NCI-H748 treated with DMSO at 0.1 percent for 48 hours (cell line): Measurements from ENCODE around the gene FANCC.

Experiments
- DNase-seq: peaks from one replicate; lab custom pipeline; 2025; lab: John Stamatoyannopoulos, UW

FANCC gene

DNA sequence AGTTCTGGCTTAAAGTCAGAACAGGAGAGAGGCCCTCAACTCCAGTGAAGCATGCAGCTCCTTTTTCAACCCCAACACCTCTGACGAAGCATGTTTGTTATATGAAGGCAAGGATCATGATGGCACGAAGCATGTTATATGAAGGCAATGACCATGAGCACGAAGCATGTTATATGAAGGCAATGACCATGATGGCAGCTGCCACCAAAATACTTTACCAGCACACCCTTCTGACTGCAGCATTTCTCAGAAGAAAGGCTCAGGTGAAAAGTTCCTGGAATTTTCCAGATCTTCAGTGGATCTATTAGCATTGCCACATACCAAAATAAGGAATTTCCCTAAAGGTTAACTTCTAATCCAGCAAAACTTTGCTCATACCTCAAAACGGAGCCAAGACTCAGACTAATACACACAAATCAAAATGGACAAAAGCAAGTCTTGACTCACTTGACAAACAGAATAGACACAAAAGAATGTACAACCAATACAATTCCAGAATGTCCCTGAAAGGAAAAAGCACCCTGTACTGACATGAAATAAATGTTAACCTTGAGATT lies 217.4 kb downstream of the FANCC start:
- DNase-seq: no peak

DNA sequence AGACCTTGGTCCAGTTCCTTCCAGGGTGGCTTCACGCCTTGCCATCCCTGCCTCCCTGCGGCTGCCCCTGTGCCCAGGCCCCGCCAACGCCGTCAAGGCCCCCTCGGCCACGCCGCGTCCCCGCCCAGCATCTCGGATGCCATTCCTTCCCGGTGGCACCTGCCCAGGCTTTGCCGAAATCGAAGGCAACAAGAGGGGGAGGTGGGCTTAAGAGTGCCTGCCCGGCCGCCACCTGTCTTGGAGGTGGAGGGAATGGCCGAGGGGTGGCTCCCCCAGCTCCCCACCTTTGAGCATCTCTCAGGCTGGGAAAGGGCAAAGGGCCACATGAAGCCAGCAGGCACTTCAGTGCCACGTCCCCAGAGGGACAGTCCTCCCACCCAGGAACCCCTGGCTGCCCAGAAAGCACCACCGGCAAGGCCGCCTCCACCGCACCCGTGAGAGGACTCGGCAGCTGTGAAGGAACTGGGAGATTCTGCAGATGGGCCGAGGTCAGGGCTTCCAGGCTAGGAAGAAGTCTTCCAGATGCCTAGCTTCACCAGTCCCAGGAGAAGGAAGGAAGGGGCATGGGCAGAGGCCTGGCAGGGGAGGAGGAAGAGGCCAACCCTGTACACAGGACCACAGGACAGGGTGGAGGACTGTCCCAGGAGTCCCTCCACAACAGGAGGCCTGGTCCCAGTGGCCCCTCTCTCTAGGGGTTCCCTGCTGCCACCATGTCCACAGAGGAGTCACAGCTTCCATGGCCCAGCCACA lies 218.0 kb downstream of the FANCC start:
- no peak for DNase-seq

DNA sequence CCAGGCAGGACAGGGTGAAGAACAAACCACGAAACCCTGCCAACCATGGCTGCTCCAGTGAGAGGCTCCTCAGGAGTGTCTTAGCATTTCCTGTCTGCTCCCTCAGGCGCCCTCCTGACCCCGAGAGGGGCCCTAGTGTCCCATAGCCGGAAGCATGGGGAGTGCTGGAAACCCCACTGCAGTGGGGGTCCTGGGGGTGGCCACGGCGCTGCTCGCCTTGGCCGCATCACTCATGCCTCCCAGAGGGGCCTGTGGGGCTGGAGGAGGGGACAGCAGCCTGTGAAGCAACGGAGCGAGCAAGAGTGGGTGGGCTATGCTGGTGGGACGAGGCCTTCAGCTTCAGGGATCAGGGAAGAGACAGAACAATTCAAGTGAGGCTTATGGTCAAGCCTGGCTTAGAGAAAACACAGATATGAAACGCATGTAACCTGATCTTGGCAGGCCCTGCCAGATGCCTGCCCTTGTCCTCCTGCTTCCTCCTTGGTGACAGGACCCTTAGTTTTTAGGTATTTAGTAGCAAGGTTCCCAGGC lies 219.1 kb downstream of the FANCC start:
- DNase-seq: no peak

DNA sequence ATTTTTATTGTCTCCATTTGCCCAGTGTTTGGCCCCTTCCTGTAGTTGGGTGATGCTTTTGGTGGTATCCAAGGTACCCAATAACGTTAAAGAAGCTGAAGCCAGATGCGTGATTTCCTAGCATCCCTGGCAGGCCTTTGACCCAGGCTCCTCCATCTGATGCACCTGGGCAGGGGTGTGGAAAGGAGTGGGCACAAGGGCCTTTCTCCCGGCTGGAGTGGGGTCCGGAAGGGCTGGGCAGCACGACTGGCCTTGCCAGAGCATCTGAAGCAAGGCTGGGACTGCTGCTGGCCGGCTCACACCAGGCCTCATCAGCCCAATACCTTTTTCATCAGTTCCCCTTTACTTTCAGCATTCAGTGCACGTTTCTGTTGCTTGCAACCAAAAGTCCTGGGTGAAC lies 220.2 kb downstream of the FANCC start:
- no peak for DNase-seq

DNA sequence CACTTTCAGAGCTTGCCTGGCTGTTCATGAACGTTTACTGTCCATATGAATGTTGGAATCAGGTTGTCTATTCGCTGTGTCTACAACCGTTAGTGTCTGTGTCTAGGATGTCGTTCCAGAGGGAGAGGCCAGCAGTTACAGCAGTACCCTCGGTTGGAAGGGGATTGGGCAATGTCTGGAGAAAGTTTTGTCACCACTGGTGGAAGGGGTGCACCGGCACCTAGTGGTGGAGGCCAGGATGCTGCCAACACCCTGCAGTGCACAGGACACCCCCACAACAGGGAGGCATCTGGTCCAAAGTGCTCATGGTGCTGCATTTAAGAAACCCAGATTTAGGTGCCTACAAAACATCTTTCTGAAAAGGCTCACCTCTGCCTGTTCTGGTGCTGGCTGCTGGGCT lies 220.7 kb downstream of the FANCC start:
- no peak for DNase-seq

DNA sequence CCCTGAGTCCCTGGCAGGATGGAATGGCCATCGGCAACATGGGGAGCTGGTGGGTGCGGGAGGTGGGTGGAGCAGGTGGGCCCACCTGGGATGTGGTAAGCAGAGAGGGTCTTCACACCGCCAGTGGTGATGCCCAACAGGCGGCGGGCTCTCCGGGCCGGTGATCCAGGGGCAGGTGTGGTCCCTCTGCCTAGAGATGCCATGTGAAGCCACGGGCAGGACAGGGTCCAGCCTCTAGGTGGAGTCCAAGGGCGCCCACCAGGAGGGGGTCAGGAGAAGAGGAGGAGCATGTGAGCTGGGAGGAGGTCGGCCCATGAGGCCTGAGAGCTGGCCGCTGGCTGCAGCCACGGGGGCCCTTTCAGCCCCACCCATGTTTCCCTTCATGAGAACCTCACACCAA lies 221.1 kb downstream of the FANCC start:
- DNase-seq: no peak

DNA sequence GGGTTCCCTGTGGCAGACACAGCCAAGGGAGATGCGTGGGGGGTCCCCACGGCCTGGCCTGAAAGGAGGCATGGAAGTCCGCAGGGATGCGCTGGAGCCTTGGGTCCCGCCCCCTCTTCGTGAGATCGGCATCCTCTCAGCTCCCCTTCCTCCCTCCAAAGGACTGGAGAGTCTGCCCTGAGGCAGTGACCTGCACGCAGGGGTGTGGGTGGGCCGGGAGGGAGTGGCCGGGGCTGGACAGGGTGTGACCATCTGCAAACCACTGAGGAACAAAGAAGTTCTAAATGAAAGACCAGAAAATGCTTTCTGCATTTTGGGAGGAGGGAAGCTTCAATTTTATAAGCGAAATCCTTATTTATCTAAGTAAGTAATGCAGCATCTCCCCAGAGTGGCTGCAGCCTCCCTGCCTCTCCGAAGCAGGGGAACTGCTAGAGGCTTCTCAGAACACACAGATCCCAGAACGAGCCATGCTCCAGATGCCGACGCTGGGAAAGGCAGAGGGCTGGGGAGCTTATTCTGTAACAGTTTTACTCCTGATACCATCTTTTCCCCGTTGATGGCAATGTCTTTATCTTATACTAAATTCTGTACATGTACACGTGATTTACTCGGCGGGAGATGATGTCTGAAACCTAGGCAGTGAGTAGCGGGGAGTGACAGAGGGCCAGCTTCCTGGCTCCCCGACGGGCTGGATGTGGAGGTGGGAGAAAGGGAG lies 221.7 kb downstream of the FANCC start:
- no peak for DNase-seq

DNA sequence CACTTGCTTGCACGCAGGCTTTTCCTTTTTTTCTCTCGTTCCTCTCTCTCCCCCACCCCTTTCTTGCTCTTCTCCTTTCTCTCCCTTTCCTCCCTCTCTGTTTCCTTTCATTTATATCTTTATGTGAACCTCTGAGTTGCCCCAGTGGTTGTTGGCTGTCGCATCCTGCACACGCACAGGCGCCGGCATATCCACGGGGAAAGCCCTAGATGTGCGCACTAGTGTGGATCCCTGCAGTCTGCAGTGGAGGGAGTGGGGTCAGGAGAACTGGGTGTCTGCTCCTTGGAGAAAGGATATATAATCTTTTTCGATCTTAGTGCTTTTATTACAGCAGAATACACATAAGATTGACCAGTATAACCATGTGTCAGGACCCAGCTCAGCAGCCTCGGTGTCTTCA lies 223.5 kb downstream of the FANCC start:
- no peak for DNase-seq

DNA sequence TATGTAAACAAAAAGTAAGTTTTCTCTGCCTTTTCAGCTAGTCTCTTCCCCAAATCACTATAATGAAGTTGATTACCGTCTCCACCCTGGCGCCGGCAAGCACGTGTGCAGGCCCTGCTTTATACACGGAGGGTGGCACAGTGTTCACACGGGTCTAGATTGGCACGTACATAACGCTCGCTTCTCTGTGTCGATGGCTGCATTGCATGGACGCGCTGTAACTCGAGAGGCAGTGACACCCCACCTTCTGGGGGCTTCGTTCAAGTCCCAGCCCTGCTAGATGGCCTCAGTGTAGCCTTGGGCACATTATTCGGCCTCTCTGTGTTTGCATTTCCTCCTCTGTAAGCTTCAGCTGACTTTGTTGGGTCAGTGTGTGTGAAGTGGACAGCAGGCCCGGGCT lies 223.9 kb downstream of the FANCC start:
- DNase-seq: no peak

DNA sequence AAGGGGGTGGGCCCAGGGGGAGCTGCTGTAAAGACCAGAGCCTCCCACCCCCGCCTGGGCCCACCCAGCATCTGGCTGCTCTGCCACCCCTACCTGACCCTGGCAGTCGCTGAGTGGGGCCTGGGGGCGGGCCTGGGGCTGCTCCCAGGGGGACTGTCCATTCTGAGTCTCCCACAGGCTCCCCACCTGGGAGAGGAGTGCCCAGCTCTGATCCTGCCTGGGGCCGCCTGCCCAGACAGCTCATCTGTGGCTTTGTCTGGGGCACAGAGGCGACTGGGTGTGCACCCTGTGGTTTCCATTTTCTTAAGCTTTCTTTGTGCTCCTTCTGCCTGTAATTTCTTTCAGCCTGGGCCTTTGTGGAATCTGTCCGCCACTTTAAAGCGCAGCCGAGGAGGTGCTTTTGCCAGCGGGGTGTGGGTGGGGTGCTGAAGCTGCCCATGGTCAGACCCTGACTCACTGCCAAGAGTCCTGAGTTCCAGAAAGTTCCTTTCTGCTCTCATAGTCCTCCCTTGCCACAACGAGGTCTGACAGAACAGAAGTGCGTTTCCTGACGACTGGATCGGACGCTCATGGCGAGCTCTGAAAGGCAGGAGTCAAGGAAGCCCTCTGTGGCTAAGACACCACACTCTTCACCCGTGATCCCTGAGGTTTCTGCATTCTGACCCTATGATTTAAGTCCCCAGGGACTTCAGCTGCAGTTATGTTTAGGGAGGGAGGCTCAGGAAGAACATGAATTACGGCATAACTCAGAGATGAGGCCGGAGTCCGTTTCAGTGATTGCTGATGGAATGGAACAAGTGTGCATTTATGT lies 225.0 kb downstream of the FANCC start:
- DNase-seq: no peak

DNA sequence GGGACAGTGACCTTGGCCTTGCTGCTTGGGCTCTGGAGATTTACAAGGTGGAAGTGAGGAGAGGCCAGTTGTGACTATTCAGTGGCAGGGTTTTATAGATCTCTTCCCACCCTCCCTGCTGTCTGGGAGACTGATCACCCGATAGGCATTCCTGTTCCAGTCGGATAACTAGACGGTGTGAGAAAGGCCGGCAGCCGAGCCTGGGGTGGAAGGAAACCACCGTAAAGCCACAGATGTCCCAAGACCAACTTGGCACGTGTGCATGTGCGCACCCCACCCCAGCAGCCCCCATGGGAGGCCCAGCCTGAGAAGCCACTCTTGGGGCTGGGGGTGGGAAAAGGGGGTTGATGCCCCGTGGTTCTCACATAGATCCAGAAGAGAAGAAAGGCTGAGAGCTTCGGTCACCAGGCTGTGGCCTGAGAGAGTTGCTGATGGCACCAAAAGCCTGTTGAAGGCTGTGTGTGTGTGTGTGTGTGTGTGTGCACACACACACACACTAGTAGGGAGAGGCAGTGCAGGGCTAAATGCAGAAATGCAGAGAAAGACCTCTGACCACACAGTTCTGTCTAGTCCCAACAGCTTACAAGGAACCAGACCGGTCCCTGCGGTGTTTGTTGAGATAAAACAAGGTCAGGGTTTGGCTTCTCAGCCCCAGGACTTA lies 225.8 kb downstream of the FANCC start:
- DNase-seq: no peak

DNA sequence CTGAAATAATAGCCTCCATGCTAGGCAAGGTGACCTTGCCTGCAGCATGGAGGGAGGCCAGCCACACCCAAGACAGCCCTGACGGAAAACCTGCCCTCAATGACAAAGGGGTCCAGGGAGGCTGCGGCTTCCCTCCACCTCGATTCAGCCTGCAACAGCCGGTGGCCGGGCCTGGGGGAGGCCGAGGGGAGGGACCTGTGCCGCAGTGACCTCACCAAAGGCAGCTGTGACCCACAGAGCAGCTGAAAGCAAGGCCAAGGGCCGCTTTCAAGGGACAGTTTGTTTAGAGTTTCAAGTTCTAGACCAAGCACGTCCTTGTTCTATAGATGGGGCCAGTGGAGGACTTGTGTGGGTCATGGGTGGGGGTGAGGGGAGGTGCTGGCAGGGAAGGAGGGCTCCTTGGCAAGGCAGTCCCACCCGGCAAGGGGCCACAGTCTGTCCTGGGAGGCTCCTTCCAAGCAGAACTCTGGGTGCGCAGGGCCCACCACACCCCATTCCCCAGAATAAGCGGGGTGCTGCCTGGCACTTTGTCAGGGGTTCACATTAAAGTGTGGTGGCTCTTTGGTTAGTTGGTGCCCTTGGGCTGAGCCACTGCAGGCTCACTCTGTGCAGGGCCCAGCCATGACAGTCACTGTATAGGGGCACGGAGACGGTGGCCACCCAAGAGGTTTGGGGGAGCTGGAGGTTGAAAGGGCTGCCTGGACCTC lies 226.5 kb downstream of the FANCC start:
- DNase-seq: no peak

DNA sequence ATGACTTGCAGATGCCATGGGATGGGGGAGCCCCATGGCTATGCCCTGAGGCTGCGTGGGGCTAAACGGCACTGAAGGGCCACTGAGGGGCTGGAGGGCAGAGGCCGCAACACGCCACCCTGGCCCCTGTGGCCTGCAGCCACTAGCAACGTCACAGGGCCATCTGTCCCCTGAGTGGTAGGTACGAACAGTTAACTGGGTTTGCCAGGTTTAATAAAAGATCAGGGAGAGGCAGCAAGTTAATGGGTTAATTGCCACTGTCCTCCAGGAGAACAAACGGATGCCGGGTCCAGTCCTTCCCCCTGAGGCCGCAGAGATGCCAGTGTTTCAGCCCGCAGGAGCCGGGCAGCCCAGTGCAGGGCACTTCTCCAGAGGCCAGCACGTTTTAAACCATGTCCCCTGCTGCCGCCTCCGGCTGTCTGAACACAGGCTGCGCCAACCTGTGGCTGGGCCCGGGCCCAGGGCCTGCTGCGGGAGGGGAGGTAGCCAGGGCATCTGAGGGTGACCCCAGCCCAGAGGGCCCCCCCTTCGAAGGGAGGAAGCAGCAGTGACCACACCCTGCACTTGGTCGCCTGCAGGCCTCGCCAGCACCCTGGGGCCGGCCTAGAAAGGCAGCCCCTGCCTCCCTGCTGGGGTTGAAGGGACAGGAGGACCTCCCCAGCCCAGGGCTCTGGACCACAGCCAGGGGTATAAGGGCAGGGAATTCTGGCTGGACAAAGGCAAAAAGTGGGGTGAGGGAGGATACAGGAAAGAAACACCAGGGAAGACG lies 227.3 kb downstream of the FANCC start:
- no peak for DNase-seq

DNA sequence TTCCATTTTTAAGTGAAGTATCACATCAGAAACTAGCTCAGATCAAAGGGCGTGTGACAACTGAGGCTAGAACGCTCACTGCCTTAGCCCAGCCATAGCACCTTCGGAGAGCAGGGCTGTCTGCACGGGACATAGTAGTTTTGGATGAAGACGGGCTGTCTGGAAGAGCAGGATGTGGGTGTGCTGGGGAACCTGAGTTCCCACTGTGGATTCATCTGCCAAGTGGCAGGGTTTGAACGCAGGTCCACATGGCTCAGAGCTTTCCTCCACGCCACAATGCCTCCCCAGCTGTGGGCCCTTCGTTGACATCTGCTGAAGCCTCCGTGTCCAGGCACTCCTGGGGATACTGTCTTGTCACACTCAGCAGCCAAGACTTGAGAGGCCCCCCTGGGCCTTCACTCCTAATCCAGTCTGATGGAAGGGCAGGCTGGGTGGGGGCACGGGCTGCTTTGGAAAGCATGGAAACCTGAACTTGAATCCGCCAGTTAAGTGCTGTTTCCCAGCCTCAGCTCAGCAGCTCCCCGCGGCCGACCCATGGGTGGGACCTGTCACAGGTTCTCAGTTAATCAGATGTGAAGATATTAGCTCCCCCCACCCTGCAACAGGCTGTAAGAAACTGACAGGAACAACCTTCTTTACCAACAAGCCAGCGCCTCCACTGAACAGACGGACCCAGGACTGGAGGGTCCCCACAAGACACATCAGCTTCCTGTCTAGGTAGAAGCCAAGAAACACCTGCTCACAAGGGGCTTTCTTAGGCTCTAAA lies 228.1 kb downstream of the FANCC start:
- DNase-seq: no peak

DNA sequence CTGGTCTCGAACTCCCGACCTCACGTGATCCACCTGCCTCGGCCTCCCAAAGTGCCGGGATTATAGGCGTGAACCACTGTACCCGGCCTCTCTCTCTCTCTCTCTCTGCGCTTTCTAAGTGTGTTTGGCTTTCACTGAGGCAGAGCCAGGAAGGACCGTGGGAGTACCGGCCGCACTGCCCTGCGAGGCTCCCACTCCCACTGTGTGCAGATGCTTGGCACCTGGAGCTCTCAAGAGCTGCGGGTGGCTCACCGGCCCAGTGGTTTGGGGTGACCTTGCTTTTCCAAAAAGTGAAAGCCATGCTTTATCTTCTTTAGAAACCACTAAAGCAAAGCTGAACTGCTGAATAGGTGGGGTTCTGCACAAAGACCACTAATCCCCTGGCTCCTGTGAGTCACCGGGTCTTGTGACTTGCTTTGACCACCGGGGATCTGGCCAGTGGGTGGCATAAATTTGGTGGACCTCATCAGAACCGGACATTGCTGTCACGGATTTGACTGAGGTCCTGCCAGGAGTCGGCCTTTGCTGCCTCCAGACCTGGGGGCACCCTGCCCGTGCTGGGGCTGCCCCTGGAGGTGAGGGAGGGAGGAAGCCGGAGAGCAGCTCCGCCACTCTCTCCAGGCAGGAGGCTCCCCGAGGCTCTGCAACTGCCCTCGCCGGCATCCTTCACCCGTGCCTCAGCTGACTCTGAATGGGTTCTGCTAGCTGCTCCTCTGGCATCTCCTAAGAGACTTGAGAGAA lies 228.9 kb downstream of the FANCC start:
- no peak for DNase-seq

DNA sequence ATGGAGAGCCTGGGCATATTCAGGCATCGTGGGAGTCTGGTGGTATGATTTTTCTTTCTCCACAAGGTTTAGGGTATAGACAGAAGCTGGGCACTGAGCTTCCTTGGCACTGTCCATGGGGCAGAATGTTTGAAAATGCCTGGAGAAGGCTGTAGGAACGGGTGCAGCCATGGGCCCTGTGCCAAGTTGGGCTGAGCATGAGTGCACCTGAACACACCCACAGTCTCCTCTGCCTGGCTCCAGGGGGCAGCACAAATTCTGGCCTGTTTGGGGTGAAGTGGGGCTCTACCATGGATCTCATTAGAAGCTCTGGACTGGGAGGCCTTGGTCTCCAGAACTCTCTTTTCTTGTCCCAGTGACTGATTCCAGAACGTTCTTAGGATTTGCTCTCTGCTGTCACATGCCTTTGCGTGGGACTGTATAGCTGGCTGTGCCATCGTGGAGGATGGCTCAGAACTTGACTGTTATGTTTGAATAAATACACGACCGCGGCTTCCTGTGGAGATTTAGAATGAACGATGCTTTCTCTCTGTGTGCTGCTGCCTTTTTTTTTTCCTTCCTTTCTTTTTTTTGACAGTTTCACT lies 229.8 kb downstream of the FANCC start:
- DNase-seq: no peak

DNA sequence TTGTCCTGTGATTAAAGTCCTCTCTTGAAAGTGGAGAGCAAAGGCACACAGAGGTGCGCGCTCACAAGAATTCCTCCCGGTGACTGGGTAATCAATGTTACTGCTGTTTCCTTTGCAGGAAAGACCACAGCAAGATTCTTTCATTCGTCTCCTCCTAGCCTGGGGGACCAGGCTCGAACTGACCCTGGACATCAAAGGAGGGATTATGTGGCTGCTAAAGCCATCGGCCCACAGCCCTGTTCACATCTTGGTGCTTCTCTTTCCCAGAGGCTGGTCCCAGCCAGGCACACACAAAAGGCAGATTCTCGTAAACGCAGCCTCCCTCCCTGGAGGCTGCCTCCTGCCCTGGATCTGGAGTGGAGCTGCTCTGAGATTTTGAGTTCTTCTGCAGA lies 230.9 kb downstream of the FANCC start:
- no peak for DNase-seq

DNA sequence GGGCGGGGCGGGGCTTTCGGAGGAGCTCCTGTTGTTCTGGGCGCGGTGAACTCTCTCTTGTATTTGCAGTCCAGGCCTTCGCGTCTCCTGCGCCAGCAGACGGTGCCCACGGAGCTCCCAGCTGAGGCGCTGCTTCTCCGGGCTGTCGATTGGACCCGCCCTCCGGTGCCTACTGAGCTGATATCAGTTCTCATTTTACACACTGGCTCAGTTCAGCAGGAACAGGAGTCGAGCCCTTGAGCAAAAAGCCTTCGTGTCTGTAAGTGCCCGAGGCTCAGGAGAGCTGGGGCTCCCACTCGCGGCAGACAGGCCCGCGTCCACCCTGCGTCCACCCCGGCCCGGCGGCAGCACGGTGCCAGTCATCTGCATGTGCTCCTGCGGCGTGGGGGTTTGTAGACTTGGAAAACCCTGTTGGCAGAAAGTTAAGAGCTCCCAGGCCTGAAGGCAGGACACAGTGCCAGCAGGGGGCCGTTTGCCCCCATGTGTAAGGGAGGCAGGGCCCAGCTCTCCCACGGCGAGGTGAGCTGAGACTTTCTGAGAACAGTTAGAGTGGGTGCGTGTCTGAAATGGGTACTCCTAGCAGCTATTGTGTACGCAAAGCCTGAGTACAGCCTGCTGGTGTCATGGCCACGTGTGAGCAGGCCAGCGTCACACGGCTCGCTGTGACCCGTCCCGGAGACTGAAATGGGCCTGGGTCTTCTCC lies 231.5 kb downstream of the FANCC start:
- no peak for DNase-seq
